ENCODE measurements around the gene UCN.
"Not testable (repeated sequence)": the region's sequence is repeated elsewhere in the genome, so short reads cannot be mapped to it uniquely, and the experiment has no call there.

Gene UCN

GRCh38 chr2:27282892-27283291, 25.4 kb downstream of the UCN start:
- no peak for DNase-seq (ENCODE audit: low spot score)

DNA sequence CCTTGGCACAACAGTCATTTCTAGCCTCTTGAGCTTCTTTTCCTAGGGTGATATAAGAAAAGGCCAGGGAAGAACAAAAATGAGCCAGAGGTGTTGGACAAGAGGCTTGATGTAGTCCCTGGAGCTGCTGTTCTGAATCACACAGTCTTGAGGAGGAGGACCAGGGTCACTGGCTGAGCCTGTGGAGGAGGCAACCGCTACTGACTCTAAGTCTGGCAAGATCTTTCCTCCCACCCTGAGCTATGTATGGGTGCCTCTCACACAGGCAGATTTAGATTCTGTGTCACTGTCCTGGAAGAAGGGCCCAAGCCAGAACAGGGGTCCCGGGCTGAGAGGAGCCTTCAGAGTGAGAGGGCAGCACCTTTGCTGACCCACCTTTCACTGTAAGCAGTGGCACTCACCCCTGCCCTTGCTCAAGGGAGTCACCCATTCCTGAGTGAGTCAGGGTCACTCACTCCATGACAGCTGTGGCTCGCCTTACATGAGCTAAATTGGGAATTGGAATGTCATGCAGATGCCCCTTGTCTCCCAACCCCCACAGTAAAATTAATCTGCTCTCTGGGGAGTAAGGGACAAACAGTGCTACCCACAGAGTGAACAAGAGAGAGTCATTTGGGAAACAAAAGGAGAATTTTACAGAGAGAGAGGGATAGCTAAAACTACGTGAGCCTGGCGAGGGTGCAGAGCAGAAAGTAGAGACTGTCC, 26.2 kb downstream of the UCN start, which contains the start of gene TRIM54:
TSS of gene TRIM54 (plus strand) at position 575 of the 705 bp plus-strand sequence. CDS start 303 bp downstream, outside the sequence.
- DNase-seq (ENCODE audit: low spot score), result no peak

GRCh38 chr2:27281442-27281841, 26.8 kb downstream of the UCN start:
- DNase-seq (ENCODE audit: low spot score), result no peak

- no peak for DNase-seq (ENCODE audit: low spot score)
Measured at GRCh38 chr2:27280826-27281225, 27.4 kb downstream of the UCN start.

- DNase-seq (ENCODE audit: low spot score), result no peak
Measured at GRCh38 chr2:27278010-27278409, 30.2 kb downstream of the UCN start.

DNA sequence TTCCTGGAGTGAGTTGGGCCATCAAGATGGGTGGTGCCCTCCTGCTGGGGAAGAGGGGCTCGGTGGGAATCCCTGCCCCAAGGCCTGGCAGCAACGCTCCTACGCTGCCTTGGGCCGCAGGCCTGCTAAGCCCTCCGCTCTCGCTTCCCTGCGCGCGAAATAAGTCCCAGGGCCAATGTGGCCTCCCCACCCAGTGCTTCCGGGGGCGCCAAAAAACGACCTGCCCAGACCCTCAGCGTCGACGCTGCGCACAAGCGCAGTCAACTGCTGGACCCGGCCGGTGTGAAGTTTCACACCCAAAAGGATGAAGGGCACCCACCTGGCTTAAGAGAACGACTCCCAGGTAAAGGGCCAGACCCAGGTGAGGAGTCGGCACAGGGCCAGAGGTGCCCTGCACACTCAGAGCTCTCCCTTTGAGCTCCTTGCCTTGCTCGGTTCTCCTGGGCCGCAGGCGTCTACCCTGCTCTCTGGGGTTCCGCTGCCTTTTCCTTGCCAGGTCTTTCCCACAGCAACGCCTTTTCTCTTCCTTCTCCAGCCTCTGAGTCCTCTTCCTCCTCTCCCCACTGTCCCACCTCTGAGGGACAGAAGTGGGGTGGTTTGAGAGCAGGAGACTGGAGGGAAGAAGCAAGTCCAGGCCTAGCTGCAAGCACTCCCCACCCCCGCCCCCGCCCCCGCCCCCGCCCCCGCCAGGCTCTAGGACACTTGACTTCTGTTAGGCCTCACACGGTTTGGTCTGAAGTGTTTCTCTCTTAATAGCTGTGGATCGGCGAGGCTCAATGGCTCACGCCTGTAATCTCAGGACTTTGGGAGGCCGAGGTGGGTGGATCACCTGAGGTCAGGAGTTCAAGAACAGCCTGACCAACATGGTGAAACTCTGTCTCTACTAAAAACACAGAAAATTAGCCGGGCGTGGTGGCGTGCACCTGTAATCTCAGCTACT, 32.8 kb downstream of the UCN start, which contains the start of gene DNAJC5G:
TSS of gene DNAJC5G (plus strand) at position 223 of the 940 bp plus-strand sequence. CDS start 1,296 bp downstream, outside the sequence.
- no peak for DNase-seq (ENCODE audit: low spot score)

DNA sequence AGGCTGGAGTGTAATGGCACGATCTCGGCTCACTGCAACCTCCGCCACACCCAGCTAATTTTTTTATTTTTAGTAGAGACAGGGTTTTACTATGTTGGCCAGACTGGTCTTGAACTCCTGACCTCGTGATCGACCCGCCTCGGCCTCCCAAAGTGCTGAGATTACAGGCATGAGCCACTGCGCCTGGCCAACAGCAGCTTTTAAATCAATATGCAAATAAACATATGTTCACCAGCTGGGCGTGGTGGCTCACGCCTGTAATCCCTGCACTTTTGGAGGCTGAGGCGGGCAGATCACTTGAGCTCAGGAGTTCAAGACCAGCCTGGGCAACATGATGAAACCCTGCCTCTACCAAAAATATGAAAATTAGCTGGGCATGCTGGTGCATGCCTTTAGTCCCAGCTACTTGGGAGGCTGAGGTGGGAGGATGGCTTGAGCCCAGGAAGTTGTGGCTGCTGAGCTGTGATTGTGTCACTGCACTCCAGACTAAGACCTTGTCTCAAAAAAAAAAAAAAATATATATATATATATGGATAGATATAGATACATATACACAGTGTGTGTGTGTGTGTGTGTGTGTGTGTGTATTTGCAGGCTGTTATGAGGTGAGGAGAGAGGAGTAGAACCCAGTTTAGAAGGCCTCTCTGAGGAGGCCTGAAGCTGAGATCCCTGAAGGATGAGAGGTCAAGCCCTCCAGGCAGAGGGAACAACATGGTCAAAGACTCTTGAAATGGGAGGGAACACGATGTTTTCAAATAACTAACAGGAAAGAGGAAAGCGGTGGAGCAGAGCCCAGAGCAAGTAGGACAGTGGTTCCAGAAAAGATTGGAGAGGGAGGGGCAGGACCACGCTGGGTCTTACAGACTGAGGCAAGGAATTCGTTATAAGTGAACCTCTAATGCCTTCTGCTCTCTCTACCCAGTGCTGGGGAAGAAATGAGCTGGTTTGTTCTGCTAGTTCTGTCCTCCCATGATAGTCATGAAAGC, 35.4 kb downstream of the UCN start:
- not testable (repeated sequence) for DNase-seq (ENCODE audit: low spot score)

- no peak for DNase-seq (ENCODE audit: low spot score)
Measured at GRCh38 chr2:27271631-27272340, 36.5 kb downstream of the UCN start.

DNA sequence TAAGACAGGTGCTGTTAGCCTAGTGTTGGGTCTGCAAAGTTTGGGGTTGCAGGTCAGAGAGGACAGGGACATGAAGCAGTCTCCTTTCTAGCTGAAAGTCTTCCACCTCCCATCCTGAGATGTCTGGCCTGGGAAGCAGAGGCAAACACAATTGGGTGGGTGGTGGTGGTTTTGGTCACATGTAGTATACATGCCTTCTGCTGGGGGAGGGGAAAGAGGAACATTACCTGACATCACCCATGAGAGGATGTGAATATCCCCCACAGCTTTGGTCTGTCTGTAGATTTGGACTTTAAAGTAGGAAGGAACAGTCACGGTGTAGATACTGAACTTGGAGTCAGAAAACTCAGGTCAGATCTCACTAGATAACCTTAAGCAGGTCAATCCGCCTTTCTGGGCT, 37.6 kb downstream of the UCN start:
- DNase-seq (ENCODE audit: low spot score), result no peak

- DNase-seq (ENCODE audit: low spot score), result no peak
Measured at GRCh38 chr2:27270131-27270530, 38.1 kb downstream of the UCN start.

GRCh38 chr2:27268296-27268695, 39.9 kb downstream of the UCN start:
- not testable (repeated sequence) for DNase-seq (ENCODE audit: low spot score)

GRCh38 chr2:27265536-27265870, 42.7 kb downstream of the UCN start:
- no peak for DNase-seq (ENCODE audit: low spot score)

- DNase-seq (ENCODE audit: low spot score), result peak; percentile 66
Measured at GRCh38 chr2:27264753-27265535, 43.3 kb downstream of the UCN start.

- DNase-seq (ENCODE audit: low spot score), result no peak
Measured at GRCh38 chr2:27264253-27264752, 43.9 kb downstream of the UCN start.

GRCh38 chr2:27263287-27264252, 44.7 kb downstream of the UCN start:
- no peak for DNase-seq (ENCODE audit: low spot score)

- peak; percentile 81 for DNase-seq (ENCODE audit: low spot score)
Measured at GRCh38 chr2:27262379-27263286, 45.6 kb downstream of the UCN start, which contains the start of gene SLC30A3. TSS of gene SLC30A3 (minus strand) at chr2:27263047. CDS start at chr2:27262906, 141 bp downstream.

GRCh38 chr2:27261926-27262298, 46.3 kb downstream of the UCN start:
- DNase-seq (ENCODE audit: low spot score), result no peak
